GM19395 (cell line): Measurements from ENCODE around the gene MICU2.
"Not testable (repeated sequence)": the region's sequence is repeated elsewhere in the genome, so short reads cannot be mapped to it uniquely, and the experiment has no call there.

ENCODE experiments used
- ATAC-seq: cut with Tn5 transposase; IDR thresholded peaks from one replicate; pipeline ENCODE4 v1.9.1; 2021; ENCODE audit warnings: mild to moderate bottlenecking, moderate library complexity; ENCODE audit not compliant: unreplicated experiment

Gene MICU2

DNA sequence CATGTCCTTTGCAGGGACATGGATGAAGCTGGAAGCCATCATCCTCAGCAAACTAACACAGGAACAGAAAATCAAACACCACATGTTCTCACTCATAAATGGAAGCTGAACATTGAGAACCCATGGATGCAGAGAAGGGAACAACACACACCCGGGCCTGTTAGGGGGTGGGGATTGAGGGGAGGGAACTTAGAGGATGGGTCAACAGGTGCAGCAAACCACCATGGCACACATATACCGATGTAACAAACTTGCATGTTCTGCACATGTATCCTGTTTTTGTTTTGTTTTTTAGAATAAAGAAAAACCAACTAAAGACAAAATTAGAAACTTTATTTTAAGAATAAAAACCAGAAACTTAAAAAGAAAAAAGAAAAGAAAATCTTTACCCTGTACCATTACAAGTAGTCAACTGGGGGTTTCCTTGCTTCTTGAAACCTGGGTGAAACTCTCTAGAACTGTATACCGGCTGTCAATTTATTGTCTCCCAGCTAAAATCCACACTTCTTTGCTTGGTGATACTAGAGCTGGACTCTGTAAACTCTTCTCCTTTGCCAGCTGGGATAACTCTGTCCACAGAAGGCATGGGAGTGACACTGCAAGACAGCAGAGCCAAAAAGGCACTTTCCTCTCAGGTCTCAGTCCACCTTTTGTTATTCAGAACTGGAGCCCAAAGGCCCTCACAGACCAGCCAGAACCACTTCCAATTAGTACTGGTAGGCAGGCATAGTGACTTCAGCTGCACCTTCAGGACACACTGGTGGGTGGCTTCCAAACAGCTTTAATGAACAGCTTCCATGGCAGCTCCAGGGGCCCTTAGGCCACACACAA is 9.0 kb downstream of the MICU2 start:
- ATAC-seq: peak; percentile 71

DNA sequence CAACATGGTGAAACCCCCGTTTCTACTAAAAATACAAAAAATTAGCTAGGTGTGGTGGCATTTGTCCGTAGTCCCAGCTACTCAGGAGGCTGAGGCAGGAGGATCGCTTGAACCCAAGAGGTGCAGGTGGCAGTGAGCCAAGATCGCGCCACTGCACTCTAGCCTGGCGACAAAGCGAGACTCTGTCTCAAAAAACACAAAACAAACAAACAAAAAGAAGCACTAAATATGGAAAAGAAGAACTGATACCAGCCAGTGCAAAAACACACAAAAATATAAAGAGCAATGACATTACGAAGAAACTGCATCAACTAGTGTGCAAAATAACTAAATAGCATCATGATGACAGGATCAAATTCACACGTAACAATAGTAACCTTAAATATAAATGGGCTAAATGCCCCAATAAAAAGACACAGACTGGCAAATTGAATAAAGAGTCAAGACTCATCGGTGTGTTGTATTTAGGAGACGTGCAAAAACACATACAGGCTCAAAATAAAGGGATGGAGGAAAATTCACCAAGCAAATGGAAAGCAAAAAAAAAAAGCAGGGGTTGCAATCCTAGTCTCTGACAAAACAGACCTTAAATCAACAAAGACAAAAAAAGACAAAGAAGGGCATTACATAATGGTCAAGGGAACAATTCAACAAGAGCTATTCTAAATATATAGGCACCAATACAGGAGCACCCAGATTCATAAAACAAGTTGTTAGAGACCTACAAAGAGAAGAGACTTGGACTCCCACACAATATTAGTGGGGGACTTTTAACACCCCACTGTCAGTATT is 13.1 kb downstream of the MICU2 start:
- ATAC-seq: not testable (repeated sequence)

DNA sequence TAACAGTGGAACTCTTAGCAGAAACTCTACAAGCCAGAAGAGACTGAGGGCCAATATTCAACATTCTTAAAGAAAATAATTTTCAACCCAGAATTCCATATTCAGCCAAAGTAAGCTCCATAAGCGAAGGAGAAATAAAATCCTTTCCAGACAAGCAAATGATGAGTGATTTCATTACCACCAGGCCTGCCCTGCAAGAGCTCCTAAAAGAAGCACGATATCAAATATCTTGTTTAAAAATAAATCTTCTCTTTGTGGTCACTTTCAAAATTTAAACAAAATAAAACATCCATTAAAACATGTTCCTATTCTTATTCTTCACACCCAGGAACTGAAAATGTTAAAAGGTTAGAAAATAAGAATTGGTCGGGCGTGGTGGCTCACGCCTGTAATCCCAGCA is 13.7 kb downstream of the MICU2 start:
- no peak for ATAC-seq

DNA sequence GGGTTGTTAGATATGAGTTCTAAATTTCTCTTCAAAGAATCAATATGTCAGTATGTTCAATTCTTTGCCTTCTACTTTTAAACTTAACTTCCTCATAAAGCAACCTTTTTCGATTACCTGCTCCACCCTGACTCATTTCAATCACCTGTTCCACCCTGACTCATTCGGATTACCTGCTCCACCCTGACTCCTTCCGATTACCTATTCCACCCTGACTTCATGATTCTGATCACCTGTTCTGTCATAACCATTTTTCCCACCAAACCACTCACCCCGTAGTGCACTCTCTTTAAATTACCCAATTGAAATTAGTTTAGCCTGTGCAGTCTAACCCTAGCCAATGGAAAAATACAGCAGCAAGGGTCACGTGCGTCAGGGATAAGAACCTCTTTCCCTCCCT is 14.5 kb downstream of the MICU2 start:
- ATAC-seq: not testable (repeated sequence)

DNA sequence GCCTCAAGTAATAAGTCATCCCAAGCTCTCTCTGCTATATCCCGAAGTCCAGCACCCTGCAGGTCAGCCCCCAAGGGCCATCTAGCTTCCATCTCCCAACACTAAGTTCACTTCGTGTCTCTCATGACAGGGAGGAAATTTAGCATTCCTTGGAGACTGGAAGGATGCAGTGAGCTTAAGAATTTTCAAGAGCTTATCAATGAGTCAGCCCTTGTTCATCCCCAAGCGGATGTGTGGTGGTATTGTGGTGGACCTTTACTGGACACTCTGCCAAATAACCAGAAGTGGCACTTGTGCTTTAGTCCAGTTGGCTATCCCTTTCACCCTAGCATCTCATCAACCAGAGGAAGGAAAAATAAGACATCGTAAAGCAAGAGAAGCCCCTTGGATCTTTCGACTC is 15.6 kb downstream of the MICU2 start:
- ATAC-seq: not testable (repeated sequence)

DNA sequence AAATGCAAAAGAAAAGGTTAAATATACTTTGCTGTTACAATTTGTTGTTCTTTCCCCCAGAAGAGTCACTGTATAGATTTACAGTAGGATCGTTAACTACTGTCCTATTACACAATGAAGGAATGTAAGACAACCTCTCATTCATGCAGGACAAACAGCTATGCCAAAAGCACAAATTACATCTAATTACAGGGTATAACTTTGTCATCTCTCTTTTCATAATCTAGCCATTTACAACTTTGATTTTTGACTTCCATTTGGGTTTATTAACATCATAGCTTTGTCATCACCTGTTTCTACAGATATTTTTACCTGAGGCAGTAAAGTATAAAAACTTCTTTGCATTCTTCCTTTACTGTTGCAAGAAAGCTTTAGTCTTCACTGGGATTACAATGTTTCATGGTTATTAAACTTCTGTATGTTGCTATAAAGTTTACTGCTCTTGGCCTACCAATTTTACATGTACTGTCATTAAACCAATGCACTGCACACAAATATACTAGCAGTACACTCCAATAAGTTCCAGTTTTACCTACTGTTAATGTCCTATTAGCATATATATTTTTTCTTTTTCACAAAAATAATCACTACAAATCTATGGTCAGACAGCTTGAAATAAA is 18.9 kb downstream of the MICU2 start:
- ATAC-seq: no peak

DNA sequence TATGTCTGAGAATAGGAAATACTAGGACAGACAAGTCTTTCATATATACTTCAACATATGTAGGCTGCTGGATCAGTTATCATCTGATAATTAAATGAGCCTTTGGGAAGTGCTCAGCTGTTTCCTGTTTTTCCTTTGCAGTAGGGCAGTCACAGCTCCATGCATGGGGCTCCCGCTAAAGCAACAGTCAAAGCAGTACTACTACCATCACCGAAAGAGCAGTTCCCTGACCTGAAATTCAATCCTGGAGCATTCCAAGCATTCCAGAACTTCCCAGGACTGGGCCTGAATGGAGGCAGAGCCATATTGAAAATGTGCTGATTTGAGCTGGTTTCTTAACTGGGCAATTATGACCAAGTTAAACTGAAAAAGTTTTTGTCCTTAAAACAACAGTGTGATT is 20.5 kb downstream of the MICU2 start:
- no peak for ATAC-seq

DNA sequence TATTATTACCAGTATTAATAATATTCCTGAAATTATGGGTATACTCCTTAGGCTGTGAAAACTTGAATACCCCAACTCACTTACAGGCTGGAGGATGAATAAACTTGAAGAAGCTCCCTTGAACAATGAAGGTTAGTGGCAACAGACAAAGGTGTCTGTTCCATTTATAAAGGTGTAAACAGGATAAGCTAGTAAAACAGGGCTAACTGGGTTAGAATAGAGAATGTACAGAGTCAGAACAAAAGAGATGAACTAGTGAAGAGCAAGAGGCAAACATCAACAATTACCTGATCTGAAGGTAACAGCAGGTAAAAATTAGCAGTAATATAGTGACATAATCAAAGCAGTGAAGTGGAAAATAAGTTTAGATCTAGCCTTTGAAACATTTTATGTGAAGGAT is 23.2 kb downstream of the MICU2 start:
- ATAC-seq: no peak

DNA sequence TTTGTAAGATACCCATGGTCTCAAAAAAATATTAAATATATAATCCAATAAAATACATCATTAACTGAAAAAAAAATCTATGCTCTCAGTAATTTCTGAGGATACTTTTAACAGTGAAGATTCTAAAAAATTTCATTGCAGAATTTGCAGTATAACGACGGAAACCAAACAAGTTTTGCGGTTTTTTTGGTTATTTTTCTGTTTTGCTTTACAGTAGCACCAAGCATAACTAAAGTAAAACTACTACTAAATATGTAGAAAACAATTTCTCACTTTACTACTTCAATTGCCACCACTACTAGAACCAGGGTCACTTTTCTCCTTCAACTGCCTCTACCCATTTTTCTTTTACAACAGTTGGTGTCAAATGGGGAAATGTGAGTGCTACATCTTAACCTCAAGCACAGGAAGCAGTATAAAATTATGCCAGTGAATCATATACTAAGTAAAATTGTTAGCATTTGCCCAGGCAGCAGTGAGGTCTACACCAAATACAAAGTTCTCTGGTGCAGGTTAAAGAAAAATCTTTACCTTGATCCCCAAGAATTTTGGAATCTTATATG is 24.1 kb downstream of the MICU2 start:
- ATAC-seq: peak; percentile 70

DNA sequence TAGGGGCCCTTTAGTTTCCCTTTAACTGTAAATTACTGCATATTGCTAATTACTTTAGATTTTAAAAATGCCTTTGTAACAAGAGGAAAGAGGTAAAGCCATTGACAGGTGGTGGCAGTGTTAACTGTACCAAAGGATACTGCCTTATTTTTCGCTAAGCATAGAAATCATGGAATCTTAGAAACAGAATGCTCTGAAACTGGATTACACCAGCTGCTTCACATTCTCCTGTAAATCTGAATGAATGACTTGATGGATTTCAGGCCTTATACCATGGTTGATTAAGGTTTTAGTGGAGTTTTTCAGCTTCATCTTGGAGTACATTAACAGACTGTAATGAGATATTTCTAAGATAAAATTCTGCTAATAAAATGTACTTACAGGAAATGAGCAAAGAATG is 25.2 kb downstream of the MICU2 start:
- no peak for ATAC-seq

DNA sequence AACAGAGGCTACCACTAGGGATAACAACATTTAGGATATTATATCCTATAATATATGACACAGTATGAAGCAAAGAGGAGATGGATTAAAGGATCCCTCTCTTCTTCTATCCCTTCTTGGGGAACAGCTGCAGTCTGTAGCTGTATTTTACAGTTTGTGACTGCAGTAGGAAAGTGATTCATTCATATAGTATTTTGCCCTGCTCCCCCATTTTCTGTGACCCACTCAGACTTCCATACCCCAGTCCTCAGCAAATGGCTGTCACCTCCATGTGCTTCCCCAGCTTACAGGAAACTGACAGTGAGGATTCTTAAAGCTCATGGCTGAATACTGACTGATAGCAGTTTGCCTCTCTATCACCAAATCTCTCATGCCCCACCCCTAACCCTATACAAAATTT is 27.5 kb downstream of the MICU2 start:
- no peak for ATAC-seq

DNA sequence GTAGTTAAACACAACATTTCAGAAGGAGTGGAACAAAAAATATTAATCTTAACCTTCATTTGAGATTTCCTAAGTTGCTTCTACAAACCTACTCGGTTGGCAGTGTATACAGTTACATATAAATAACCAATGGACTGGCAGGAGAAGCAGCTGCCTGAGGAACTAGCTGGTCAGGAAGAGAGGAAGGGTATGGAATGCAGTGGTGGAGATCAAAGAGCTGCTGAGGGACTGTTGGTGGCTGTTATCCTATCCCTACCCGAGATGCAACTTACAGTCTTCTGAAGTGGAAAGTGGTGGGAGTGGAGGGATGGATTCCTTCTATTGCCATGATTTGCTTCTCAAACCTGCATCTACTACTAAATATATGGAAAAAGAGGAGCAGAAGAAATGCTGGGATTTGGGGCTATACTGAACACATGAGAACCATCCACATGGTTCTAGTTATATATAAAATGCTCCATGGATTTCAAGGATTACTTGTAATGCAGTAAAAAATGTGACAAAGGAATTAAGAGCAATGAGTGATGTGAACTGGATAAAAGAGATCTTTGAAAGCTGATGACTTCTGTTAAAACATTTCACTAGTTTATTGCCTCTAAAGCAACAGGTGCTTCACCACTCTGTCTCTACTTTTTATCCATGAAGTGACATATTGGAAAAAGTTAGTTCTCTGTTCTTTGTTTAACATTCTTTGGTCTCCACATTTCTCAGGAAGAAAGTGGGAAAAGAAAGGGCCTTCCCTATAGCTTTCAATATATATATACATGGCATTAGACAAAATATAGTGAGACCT is 29.9 kb downstream of the MICU2 start:
- ATAC-seq: no peak

DNA sequence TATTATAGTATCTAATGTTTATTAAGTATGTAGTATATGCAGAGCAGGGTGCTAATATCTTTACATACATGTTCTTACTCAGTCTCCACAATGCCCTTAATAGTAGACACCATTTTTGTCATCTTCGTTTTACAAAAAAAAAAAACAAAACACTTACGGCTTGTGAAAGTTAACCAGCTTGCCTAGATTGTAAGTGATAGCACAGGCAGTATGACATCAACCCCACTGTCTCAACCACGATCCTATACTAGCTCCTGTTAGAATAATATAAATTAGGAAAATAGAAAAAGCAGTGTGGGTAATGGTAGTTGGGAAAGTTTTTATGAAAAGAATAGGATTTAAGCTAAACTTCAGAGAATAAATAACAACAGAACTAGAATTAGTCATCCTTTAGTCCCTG is 34.3 kb downstream of the MICU2 start:
- ATAC-seq: no peak

DNA sequence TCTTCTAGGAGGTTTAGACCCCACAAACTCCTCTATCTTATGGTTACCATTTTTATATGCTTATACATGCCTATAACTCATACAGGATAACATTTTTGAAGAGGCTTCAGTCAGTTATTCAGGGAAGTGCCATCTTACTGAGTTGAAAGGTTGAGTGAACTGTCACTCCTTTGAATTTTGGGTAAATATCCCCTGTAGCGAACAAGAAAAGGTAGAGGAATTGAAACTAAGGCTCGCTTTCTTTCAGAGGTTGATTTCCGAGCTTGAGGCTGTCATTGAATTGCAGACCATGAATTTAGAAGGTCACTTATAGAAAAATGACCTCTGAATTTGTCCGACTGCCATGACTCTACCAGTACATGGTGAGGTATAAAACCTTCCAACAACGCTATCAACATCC is 35.1 kb downstream of the MICU2 start:
- ATAC-seq: no peak

DNA sequence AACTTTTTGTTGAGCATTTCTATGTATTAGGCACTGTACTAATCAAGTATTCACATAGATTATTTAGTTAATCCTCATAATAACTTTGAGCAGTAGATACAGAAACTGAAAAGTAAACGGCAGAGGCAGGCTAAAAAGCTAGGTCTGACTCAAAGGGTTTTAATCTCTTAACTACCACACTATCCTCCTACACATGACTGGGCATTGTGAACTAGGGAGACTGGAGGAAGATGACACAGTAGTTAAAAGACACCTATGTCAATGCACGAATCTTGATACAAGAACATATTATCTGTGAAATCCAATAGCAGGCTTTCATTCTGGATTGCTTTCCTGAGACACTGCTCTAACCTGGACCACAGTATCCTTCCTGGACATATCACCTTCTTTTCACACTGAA is 36.3 kb downstream of the MICU2 start:
- ATAC-seq: peak; percentile 58

DNA sequence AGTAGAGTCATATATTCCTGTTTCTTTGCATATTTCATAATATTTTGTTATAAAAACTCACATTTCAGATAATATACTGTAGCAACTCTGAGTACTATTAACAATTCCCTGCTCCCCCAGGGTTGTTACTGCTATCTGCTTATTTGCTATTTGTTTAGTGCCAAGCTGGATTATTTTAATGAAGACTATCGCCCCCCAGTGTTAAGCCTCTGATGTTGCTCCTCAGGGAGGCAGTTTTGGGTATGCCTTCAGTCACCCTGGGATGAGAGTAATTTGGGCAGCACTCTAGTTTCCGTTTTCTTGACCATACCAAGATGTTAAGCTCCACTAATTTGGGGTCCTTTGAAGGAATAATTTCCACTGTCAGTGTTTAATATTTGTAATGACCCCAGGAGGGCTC is 46.0 kb downstream of the MICU2 start:
- no peak for ATAC-seq

DNA sequence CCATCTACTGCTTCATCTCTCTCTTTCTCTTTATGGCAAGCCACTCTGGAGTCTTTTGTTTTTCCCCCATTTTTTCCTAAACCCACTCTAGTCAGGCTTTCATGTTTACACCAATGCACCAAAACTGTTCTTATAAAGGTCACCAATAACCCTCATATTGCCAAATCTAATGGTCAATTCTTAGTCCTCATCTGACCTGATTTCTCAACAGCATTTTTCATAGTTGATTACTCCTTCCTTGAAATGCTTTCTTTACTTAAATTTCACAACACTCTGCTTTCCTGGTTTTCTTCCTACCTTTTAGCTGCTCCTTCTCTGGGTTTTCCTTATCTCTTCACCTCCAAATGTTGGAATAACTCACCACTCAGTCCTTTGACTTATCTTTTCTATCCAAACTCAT is 47.9 kb downstream of the MICU2 start:
- no peak for ATAC-seq

DNA sequence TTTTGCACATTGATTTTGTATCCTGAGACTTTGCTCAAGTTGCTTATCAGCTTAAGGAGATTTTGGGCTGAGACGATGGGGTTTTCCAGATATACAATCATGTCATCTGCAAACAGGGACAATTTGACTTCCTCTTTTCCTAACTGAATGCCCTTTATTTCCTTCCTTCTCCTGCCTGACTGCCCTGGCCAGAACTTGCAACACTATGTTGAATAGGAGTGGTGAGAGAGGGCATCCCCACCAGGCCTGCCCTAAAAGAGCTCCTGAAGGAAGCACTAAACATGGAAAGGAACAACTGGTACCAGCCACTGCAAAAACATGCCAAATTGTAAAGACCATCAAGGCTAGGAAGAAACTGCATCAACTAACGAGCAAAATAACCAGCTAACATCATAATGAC is 50.7 kb downstream of the MICU2 start:
- ATAC-seq: not testable (repeated sequence)

DNA sequence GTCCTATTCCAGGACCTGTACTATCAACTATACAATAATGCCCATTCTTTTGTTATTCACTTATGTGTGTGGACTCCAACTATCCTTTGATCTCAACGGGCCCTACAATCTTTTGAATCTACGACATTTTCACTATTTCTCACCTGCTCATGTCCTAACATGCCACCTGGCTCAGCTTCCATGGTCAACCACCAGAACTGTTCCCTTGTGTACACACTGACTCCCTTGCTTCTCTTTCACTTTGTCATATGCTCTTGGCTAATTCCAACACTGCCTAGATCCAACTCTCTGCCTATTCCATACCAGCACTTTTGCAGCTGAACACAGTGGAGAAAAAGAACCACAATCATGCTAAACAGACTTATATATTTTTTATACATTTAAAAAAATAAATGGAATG is 53.1 kb downstream of the MICU2 start:
- ATAC-seq: no peak

DNA sequence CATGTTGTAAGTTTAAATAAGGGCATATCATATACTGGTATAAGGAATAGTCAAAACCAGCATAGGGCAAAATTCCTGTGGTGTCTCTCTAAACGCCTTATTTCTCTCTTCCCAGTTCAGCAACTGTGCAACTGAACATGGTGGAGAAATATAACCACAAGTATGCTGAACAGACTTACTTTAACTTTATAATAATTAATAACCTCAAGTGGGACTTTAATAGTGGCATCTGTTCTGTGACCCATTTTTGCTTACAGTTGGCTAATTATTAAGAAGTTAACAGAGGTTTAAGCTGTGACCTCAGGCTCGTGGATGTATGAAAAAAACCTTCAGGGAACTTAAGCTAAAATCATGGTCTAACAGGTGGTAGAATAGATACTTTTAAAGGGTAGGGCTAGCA is 54.3 kb downstream of the MICU2 start:
- ATAC-seq: no peak

DNA sequence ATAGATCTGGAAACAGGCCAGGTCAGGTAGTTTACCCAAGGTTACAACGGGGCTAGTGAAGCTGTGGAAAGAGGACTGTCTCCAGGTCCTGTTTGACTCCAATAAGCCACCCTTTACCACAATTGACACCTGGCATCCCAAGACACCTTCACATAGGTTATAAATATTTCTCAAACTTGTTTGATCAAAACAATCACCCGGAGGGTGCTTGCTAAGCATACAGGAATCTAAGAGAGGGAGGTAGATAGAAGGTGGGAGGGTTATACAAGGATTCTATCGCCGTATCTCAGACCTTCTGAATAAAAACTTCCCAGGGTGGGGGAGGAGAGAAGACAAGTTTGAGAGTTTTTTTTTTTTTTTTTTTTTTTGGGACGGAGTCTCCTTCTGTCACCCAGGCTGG is 55.4 kb downstream of the MICU2 start:
- no peak for ATAC-seq
